OCI-LY1 (cell line): ENCODE results near the gene FARP1.

Experiments
- H2AFZ ChIP-seq: fragments of 200-600 bp; sonication (generic), shearing (Covaris generic); 2 replicates; pipeline ENCODE4 v1.6.0; 2014; ENCODE audit warnings: antibody characterized with exemption, mild to moderate bottlenecking, low read length
- H3F3A ChIP-seq: fragments of 200-600 bp; sonication (generic), shearing (Covaris generic); 2 replicates; pipeline ENCODE4 v1.6.0; 2014; ENCODE audit warnings: mild to moderate bottlenecking, antibody characterized with exemption, low read length, moderate library complexity; ENCODE audit not compliant: insufficient read depth
- H3K27ac ChIP-seq: fragments of 200-600 bp; sonication (generic); 2 replicates; pipeline ENCODE4 v1.5.1; 2014; ENCODE audit warnings: low read length, mixed run types, mild to moderate bottlenecking, low read depth; ENCODE audit not compliant: poor library complexity, severe bottlenecking
- H3K27me3 ChIP-seq: fragments of 200-600 bp; sonication (generic); 2 replicates; pipeline ENCODE4 v1.6.0; 2014; ENCODE audit warnings: antibody characterized with exemption, mild to moderate bottlenecking, low read length, moderate library complexity; ENCODE audit not compliant: insufficient read depth
- H3K36me3 ChIP-seq: fragments of 200-600 bp; sonication (generic); 2 replicates; pipeline ENCODE4 v1.6.1; 2014; ENCODE audit warnings: mild to moderate bottlenecking, antibody characterized with exemption, low read length, moderate library complexity, mixed read lengths; ENCODE audit not compliant: insufficient read depth
- H3K4me1 ChIP-seq: fragments of 200-600 bp; sonication (generic); 2 replicates; pipeline ENCODE4 v1.5.1; 2014; ENCODE audit warnings: mild to moderate bottlenecking, low read length, moderate library complexity; ENCODE audit not compliant: insufficient read depth, severe bottlenecking
- H3K4me2 ChIP-seq: fragments of 200-600 bp; sonication (generic), shearing (Covaris generic); 2 replicates; pipeline ENCODE4 v1.6.1; 2014; ENCODE audit warnings: low read length
- H3K4me3 ChIP-seq: fragments of 200-600 bp; sonication (generic); 2 replicates; pipeline ENCODE4 v1.5.1; 2014; ENCODE audit warnings: low read length, low read depth, mild to moderate bottlenecking, mixed read lengths; ENCODE audit not compliant: poor library complexity, severe bottlenecking
- H3K79me2 ChIP-seq: fragments of 200-600 bp; shearing (Covaris generic); 2 replicates; pipeline ENCODE4 v1.6.1; 2016; ENCODE audit warnings: mixed run types, low read length, mixed read lengths; ENCODE audit not compliant: insufficient read depth
- H3K9ac ChIP-seq: fragments of 200-600 bp; sonication (generic), shearing (Covaris generic); 2 replicates; pipeline ENCODE4 v1.6.1; 2014; ENCODE audit warnings: mild to moderate bottlenecking, low read length, mixed read lengths
- H3K9me2 ChIP-seq: fragments of 200-600 bp; sonication (generic), shearing (Covaris generic); 2 replicates; pipeline ENCODE4 v1.6.1; 2014; ENCODE audit warnings: low read depth, mild to moderate bottlenecking, low read length, mixed read lengths
- H3K9me3 ChIP-seq: fragments of 200-600 bp; shearing (Covaris generic); 2 replicates; pipeline ENCODE4 v1.6.1; 2014; ENCODE audit warnings: low read length, mixed read lengths
- H4K20me1 ChIP-seq: fragments of 200-600 bp; sonication (generic), shearing (Covaris generic); 2 replicates; pipeline ENCODE4 v1.6.0; 2016; ENCODE audit warnings: mild to moderate bottlenecking, low read length; ENCODE audit not compliant: insufficient read depth
- EZH2 ChIP-seq: fragments of 200-600 bp; sonication (generic), shearing (Covaris generic); IDR thresholded peaks from 2 replicates; pipeline ENCODE4 v1.8.0; 2017; ENCODE audit warnings: borderline replicate concordance, mixed run types, mild to moderate bottlenecking, antibody characterized with exemption, low read length, moderate library complexity, mixed read lengths
- TF ChIP-seq, protein P1 (sequence below): fragments of 200-600 bp; sonication (generic), shearing (Covaris generic); IDR thresholded peaks from 2 replicates; pipeline ENCODE4 v1.5.1; 2017; ENCODE audit warnings: mild to moderate bottlenecking, antibody characterized with exemption, low read length, moderate library complexity, mixed read lengths

Gene FARP1

GRCh38 chr13:98396071-98396710, 253.3 kb downstream of the FARP1 start:
- Histone ChIP-seq H3K27me3 (no peaks in the 10 kb centered on the region; the same call in 1 of the 2 replicates), H3K4me1 (no peaks in the 10 kb centered on the region), H3K27ac (no peak overlapping the region), H3K36me3 (no peaks in the 10 kb centered on the region), H3K9ac (no peak overlapping the region), H3F3A (no peaks in the 10 kb centered on the region), H4K20me1 (no peaks in the 10 kb centered on the region), H3K9me2 (no peaks in the 10 kb centered on the region), H3K79me2 (no peaks in the 10 kb centered on the region), H3K4me2 (no peak overlapping the region), H3K4me3 (no peak overlapping the region), H2AFZ (no peak overlapping the region), H3K9me3 (no peaks in the 10 kb centered on the region)
- TF ChIP-seq EZH2 = no peak
- TF ChIP-seq, protein P1, sequence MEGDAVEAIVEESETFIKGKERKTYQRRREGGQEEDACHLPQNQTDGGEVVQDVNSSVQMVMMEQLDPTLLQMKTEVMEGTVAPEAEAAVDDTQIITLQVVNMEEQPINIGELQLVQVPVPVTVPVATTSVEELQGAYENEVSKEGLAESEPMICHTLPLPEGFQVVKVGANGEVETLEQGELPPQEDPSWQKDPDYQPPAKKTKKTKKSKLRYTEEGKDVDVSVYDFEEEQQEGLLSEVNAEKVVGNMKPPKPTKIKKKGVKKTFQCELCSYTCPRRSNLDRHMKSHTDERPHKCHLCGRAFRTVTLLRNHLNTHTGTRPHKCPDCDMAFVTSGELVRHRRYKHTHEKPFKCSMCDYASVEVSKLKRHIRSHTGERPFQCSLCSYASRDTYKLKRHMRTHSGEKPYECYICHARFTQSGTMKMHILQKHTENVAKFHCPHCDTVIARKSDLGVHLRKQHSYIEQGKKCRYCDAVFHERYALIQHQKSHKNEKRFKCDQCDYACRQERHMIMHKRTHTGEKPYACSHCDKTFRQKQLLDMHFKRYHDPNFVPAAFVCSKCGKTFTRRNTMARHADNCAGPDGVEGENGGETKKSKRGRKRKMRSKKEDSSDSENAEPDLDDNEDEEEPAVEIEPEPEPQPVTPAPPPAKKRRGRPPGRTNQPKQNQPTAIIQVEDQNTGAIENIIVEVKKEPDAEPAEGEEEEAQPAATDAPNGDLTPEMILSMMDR = no peak

DNA sequence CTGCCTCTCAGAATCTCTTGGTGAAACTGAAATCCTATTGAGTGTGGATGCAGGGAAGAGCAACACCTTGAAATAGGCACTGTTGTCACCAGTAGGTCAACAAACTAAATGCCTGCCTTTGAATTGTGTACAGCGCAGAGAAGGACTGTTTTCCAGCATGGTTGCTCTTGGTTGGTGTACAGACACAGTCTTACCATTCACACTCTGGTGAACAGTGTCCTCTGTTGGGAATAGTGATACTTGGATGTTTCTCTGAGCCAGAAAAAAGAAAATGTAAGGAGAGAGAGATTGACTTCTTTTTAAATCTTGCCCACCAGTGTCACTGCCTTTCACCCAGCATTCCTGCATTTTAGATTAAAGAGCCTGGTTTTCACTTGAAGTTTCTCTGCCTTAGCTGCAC, 254.3 kb downstream of the FARP1 start:
- Histone ChIP-seq H3K4me3 (no peak overlapping the region), H3K9me2 (no peaks in the 10 kb centered on the region), H3K36me3 (no peaks in the 10 kb centered on the region), H3K27ac (no peak overlapping the region), H2AFZ (no peak overlapping the region), H3K4me2 (no peak overlapping the region), H3K27me3 (no peaks in the 10 kb centered on the region; the same call in 1 of the 2 replicates), H3K79me2 (no peaks in the 10 kb centered on the region), H3F3A (no peaks in the 10 kb centered on the region), H3K9me3 (no peaks in the 10 kb centered on the region), H3K9ac (no peak overlapping the region), H4K20me1 (no peaks in the 10 kb centered on the region), H3K4me1 (no peaks in the 10 kb centered on the region)
- TF ChIP-seq, protein P1 = no peak
- TF ChIP-seq EZH2 = no peak

DNA sequence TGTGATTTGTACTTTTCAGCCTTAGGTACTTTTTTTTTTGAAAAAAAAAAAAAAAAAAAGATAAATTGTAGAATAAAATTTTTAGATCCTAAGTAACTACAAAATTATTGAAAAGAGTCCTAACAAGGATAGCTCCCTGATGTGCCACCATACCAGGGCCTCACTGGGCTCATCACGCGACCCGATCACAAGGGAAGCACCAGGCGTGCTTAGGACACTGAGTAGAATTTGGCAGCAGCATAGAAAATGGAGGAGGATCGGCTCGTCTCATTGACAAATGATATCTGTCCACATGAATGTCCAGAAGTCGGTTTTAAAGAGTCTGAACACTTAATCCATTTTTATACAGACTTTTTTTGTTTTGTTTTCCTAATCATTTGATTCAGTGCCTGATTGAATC, 255.0 kb downstream of the FARP1 start:
- H3K9me3 ChIP-seq = no peaks in the 10 kb centered on the region
- H3F3A ChIP-seq = no peaks in the 10 kb centered on the region
- H3K79me2 ChIP-seq = no peaks in the 10 kb centered on the region
- no peaks in the 10 kb centered on the region for H4K20me1 ChIP-seq
- H2AFZ ChIP-seq = no peak overlapping the region
- no peaks in the 10 kb centered on the region; the same call in 1 of the 2 replicates for H3K27me3 ChIP-seq
- H3K9me2 ChIP-seq = no peaks in the 10 kb centered on the region
- no peaks in the 10 kb centered on the region for H3K36me3 ChIP-seq
- no peak overlapping the region for H3K4me2 ChIP-seq
- H3K4me1 ChIP-seq = no peaks in the 10 kb centered on the region
- H3K27ac ChIP-seq = no peak overlapping the region
- no peak overlapping the region for H3K4me3 ChIP-seq
- no peak for TF ChIP-seq EZH2
- TF ChIP-seq, protein P1 = no peak
- H3K9ac ChIP-seq = no peak overlapping the region
